K562 (cell line): Measurements from ENCODE around the gene CHIC2.

ENCODE experiments used
- CHD2 ChIP-seq: IDR thresholded peaks from 2 replicates; pipeline ENCODE4 v1.6.1; 2011; ENCODE audit warnings: low read depth, low read length
- EZH2 ChIP-seq: IDR thresholded peaks from 2 replicates; pipeline ENCODE4 v1.6.1; 2012; ENCODE audit warnings: low read depth, mild to moderate bottlenecking, inconsistent platforms, low read length, borderline replicate concordance
- HNRNPH1 ChIP-seq: fragments of 200-400 bp; formaldehyde crosslinking; optimal IDR thresholded peaks from 2 replicates; pipeline ENCODE3; 2017; ENCODE audit warnings: low read depth, mild to moderate bottlenecking, low read length, moderate library complexity
- JUND ChIP-seq, 2 experiments: IDR thresholded peaks; 2 replicates in 1 of 2; 3 replicates in 1 of 2; pipeline ENCODE4 v1.6.1; 2011; ENCODE audit warnings: borderline replicate concordance in 2 of 2, low read depth in 2 of 2, low read length in 2 of 2, improper control_type of control experiment in 1 of 2, missing biosample characterization in 1 of 2, missing genetic modification characterization in 1 of 2, missing genetic modification reagents in 1 of 2
- KDM2B ChIP-seq: fragments of 250-450 bp; sonication (Bioruptor Pico); IDR thresholded peaks from 2 replicates; pipeline ENCODE4 v1.8.0; 2021; ENCODE audit warnings: mild to moderate bottlenecking, moderate library complexity
- TRIM28 ChIP-seq: fragments of 450-650 bp; IDR thresholded peaks from 2 replicates; pipeline ENCODE4 v1.6.1; 2017
- YY1 ChIP-seq, 3 experiments: IDR thresholded peaks; 2 replicates each; pipeline ENCODE4 v1.6.1; 2011; ENCODE audit warnings: low read length in 2 of 3, mild to moderate bottlenecking in 2 of 3, moderate library complexity in 2 of 3, borderline replicate concordance in 1 of 3, control low read depth in 1 of 3, low read depth in 1 of 3; ENCODE audit not compliant: insufficient read depth in 3 of 3, insufficient replicate concordance in 2 of 3, control insufficient read depth in 1 of 3, insufficient read length in 1 of 3; ENCODE audit errors: extremely low read depth in 1 of 3
- ZNF407 ChIP-seq: fragments of 450-650 bp; IDR thresholded peaks from 2 replicates; pipeline ENCODE4 v1.6.1; 2016; ENCODE audit warnings: low read depth
- ZNF589 ChIP-seq: fragments of 200-800 bp; sonication (Bioruptor generic); IDR thresholded peaks from 2 replicates; pipeline ENCODE4 v1.6.1; 2016; ENCODE audit warnings: low read depth, missing genetic modification characterization, missing compliant biosample characterization
- TF ChIP-seq, protein P1 (sequence below), 2 experiments: fragments of 450-650 bp in 1 of 2; sonication (generic) in 1 of 2; formaldehyde crosslinking; conservative IDR thresholded peaks; 2 replicates each; pipeline versions ENCODE4 v1.4.0 to v1.8.1; 2020 to 2022; ENCODE audit warnings: mild to moderate bottlenecking in 1 of 2, missing genetic modification reagents in 1 of 2
- TF ChIP-seq, protein P2 (sequence below), 2 experiments: fragments of 450-650 bp; formaldehyde crosslinking in 1 of 2; IDR thresholded peaks; 2 replicates each; pipeline versions ENCODE4 v1.4.0 to v1.6.1; 2014 to 2020; ENCODE audit warnings: mild to moderate bottlenecking in 2 of 2, borderline replicate concordance in 1 of 2, low read depth in 1 of 2

GRCh38 chr4:54096295-54096962 lies 32.0 kb upstream of the CHIC2 start:
- no peak for TF ChIP-seq HNRNPH1
- TF ChIP-seq KDM2B (CRISPR knock-in tag): no peak
- no peak for TF ChIP-seq ZNF407
- TF ChIP-seq CHD2: no peak
- TF ChIP-seq, protein P1, sequence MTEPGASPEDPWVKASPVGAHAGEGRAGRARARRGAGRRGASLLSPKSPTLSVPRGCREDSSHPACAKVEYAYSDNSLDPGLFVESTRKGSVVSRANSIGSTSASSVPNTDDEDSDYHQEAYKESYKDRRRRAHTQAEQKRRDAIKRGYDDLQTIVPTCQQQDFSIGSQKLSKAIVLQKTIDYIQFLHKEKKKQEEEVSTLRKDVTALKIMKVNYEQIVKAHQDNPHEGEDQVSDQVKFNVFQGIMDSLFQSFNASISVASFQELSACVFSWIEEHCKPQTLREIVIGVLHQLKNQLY (CRISPR knock-in tag; conservative IDR thresholded peaks at IDR 0.05): no peak
- no peak for TF ChIP-seq ZNF589 (CRISPR knock-in tag)
- TF ChIP-seq EZH2: no peak
- no peak for TF ChIP-seq JUND (IDR thresholded peaks at IDR 0.05; ENCODE audit: borderline replicate concordance, low read depth, low read length)
- no peak for TF ChIP-seq JUND (tag; IDR thresholded peaks at IDR 0.05; ENCODE audit: borderline replicate concordance, low read depth, low read length)
- TF ChIP-seq TRIM28: no peak
- TF ChIP-seq, protein P2, sequence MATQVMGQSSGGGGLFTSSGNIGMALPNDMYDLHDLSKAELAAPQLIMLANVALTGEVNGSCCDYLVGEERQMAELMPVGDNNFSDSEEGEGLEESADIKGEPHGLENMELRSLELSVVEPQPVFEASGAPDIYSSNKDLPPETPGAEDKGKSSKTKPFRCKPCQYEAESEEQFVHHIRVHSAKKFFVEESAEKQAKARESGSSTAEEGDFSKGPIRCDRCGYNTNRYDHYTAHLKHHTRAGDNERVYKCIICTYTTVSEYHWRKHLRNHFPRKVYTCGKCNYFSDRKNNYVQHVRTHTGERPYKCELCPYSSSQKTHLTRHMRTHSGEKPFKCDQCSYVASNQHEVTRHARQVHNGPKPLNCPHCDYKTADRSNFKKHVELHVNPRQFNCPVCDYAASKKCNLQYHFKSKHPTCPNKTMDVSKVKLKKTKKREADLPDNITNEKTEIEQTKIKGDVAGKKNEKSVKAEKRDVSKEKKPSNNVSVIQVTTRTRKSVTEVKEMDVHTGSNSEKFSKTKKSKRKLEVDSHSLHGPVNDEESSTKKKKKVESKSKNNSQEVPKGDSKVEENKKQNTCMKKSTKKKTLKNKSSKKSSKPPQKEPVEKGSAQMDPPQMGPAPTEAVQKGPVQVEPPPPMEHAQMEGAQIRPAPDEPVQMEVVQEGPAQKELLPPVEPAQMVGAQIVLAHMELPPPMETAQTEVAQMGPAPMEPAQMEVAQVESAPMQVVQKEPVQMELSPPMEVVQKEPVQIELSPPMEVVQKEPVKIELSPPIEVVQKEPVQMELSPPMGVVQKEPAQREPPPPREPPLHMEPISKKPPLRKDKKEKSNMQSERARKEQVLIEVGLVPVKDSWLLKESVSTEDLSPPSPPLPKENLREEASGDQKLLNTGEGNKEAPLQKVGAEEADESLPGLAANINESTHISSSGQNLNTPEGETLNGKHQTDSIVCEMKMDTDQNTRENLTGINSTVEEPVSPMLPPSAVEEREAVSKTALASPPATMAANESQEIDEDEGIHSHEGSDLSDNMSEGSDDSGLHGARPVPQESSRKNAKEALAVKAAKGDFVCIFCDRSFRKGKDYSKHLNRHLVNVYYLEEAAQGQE (IDR thresholded peaks at IDR 0.05; ENCODE audit: borderline replicate concordance): no peak
- TF ChIP-seq, protein P2 (CRISPR knock-in tag; IDR thresholded peaks at IDR 0.05; ENCODE audit: low read depth): no peak
- no peak for TF ChIP-seq YY1 (IDR thresholded peaks at IDR 0.05; ENCODE audit: borderline replicate concordance in 1 of 3, control insufficient read depth in 1 of 3, extremely low read depth in 1 of 3, insufficient read depth in 3 of 3, insufficient read length in 1 of 3, insufficient replicate concordance in 2 of 3, low read depth in 1 of 3, low read length in 2 of 3)
